GM18870 (cell line): ENCODE results near the gene COMMD9.
"Not testable (repeated sequence)": the region's sequence is repeated elsewhere in the genome, so short reads cannot be mapped to it uniquely, and the experiment has no call there.

Experiments used
- ATAC-seq: cut with Tn5 transposase; IDR thresholded peaks from one replicate; pipeline ENCODE4 v1.9.1; 2021; ENCODE audit warnings: moderate library complexity; ENCODE audit not compliant: unreplicated experiment

The COMMD9 gene

DNA sequence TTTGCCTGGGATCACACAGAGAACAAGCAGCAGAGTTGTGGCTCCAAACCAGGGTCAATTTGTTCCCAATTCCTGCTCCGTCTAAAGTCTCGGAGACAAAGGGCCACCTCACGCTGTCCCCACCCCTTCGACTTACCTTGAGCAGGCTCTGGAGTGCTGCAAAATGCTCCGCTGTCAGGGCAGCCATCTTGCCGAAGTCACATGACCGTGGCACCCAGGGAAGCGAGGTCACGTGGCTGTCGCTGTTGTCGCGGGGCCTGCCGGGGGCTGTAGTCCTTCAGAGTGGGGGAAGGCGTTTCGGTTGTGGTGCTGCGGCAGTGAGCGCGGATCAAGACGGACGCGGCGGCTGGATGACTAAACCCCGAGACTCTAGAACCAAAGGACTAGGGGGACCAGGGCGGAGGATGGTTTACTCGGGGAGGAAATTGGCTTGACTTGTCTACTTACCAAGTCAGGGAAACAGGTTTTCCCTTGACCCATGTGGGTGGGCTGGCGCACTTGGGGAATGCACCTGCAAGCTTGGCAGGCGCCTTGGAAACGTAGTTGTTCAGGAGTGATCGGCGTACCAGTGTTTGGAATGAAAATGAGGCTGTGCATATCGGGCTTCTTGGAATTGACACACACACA is at the start of gene COMMD9:
Gene COMMD9 (minus strand): TSS at position 199 of the 627 bp plus-strand sequence. CDS start 12 bp downstream, at position 187.
- peak; percentile 96 for ATAC-seq

DNA sequence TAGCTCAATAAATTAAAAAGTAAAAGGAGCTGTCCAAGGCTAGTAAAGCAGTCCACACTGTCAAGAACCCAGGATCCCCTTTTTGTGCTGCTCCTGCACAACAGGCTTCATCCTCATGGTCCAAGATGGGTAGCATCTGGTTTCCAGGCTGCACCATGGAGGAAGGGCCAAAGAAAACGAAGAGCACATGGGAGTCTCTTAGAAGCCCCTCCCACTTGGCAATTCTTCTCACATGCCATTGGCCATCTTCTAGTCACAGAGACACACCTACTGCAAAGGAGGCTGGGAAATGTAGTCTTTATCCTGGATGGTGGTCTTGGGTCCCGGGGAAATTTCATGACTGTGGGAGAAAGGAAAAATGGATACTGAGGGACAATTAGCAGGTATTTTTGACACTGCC is 44.7 kb upstream of the COMMD9 start:
- ATAC-seq = no peak

DNA sequence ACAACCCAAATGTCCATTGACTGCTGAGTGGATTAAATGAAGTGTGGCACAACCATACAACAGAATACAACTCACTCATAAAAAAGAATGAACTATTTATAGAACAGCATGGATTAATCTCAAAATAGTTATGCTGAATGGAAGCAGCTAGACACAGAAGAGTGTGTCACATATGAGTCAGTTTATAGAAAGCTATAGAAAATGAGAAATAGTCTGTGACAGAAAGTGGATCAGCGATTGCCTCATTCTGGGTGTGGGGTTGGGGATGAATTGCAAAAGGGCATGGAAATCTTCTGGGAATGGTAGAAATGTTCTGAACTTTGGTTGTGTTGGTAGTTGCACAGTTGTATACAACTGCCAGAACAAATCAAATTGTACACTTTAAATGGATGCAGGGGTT is 44.2 kb upstream of the COMMD9 start:
- ATAC-seq = no peak

DNA sequence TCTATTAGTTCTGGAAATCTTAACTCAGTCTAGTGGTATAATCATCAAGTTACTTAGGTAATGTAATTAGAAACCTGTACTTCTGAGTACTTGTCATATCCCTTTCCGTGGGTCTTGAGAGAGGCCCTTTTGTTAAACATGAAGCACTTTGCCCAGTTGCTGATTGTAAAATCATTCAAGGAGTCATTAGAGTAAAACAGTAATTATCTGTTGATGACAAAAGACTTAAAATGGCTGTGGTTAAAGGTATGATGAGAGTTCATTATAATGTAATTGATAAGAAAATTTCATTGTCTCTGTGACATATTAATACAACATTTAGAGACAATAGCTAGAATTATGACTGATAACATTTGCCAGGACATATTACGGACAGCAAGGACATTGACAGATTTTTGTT is 41.2 kb upstream of the COMMD9 start:
- no peak for ATAC-seq

DNA sequence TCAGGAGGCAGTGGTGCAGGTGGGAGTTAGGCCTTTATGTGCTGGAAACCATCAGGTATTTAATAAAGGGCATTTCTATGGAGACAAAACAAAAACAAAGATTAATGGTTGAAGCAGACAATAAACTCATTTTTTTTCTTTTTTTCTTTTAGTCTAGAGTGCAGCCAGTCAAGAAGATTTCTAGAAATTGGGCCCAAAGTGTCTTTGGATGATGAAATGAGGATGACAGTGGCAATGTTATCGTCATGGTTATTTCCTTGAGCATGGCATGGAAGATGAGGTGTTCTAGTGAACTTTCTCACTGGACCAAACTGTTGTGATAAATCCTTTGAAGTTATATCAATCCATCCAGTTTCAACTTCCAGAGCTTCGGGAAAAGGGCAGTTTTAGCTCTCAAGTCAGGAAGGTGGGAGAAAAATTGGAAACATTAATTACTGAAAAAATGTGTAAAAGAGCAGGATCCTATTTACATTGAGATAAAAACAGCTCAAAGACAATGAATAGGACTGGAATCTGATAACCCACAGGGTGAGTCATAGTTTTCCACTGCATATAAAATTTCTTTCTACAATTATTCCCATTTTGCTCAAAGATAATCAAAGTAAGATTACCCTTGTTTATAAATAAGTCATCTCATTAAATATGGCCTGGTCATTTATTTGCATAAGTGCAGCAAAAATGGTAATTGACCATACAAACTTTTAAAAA is 39.9 kb upstream of the COMMD9 start:
- no peak for ATAC-seq

DNA sequence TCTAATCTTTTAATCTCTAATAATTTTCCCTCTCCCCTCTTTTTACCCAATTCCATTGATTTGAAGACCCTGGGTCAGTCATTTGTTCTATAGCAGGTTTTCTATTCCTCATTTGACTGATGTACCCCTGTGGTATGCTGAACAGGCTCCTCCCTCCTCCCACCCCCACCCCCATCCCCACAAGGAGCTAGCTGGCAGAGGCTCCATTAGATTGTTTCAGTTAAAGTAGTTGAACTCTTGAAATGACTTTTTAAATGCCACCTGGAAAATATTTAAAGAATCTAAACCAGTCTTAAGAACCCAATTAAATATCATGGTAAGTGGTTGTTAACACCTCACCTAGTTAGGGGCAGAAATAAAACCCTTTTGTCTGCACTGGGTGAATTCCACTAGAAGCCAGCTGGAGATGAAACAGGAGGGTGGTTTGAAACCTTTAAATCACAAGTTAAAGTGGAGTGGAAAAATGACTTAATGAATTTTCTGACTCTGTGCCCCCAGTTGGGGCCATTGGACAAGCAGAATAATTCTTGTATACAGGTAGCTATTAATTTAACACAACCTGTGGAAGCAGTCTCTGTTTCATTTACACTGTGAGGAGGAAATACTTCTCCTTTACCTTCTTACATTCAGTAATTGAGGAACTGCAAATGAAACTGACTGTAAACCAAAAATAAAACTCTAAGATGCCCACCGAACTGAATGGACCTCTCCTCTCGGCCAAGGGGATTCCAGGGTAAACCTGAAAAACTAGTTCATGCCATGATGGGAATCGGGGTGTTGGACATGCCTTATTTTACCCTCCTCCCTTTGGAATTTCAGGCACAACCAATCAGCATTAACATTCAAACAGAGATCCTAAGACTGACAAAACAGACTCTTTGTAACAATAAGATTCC is 37.5 kb upstream of the COMMD9 start:
- peak; percentile 68 for ATAC-seq

DNA sequence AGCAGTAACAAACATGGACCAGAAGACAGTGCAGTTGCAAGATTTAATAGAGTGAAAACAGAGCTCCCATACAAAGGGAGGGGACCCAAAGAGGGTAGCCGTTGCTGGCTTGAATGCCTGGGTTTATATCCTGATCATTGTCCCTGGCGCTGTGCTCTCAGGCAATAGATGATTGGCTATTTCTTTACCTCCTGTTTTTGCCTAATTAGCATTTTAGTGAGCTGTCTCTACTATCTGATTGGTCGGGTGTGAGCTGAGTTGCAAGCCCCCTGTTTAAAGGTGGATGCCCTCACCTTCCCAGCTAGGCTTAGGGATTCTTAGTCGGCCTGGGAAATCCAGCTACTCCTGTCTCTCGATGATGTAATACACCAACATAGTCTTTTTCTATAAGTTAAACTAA is 36.2 kb upstream of the COMMD9 start:
- not testable (repeated sequence) for ATAC-seq

DNA sequence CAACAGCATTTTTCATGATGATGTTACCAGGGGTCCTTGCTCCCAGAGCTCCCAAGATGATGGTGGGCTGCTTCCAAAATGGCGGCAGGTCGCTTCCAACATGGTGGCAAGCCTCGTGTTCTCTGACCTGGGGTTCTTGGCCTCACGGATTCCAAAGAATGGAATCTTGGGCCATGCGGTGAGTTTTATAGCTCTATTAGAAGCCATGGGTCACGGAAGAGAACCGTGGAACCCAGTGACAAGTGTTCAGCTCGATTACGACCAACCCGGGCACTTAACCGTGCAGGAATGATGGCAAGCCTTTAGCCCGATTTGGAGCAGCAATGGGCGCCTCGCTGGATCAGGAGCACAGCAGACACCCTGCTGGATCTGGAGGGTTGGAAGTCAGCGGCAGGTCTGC is 35.7 kb upstream of the COMMD9 start:
- not testable (repeated sequence) for ATAC-seq

DNA sequence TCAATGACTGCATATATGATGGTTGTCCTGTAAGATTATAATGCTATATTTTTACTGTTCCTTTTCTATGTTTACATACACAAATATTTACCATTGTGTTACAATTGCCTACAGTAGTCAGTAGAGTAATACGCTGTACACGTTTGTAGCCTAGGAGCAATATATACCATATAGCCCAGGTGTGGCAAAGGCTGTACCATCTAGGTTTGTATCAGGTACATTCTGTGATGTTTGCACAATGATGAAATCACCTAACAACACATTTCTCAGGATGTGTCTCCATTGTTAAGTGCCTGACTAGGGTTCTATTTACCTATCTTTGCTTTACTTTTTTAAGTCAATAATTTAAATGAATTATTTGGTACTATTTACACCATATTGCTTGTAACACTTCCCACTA is 28.8 kb upstream of the COMMD9 start:
- ATAC-seq = no peak

DNA sequence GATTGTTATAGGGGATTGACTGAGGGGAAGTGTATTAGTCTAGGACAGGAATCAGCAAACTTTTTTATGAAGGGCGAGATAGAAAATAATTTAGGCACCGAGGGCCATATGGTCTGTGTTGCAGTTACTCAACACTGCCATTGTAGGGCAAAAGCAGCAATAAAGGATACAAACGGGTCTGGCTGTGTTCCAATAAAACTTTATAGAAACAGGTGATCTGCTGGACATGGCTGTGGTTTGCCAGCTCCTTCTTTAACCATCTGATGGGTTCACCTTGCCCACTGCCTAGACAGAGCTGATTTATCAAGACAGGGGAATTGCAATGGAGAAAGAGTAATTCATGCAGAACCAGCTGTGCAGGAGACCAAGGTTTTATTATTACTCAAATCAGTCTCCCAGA is 26.8 kb upstream of the COMMD9 start:
- no peak for ATAC-seq

DNA sequence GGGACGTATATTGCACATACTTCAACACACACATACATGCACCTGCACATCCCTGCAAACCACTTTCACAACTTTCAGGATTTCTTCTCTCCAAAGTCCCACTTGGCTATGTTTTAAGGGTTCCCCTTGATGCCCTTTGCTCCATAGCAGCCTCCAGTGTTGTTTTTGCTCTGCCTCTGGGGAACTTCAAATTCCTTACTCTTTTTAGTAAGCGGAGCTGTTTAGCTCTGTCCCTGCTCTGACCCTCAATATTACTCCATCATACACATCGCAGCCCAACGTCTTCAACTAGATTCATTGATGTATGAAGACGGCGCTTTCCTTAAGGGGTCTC is 25.2 kb upstream of the COMMD9 start:
- no peak for ATAC-seq

DNA sequence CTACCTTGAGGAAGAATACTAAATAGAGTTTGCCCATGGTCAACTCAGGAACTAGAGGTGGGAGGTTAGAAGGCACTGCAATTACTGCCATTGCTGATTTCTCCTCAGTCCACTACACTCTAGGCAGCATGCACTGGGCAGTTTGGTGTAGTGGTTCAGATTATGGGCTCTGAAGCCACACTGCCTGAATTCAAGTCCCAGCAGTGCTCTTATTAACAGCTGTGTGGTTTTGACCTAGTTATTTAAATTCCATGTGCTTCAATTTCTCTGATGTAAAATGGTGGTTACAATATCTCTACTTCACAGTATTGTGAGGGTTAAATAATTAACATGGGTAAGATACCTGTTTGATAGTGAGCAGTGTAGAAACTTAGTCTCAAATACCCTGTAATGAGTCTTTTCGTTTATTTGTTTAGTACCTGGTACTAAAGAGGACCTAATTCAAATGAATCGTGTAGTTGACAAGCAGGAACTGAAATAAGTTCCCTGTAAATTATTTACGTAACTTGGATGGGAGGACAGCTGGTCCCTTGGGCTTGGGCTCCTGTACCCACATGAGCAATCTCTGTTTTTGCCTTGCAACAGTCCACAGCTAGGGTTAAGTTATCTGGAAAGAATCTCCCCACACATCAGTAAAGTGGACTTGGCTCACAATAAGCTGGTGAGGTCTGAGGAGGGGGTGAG is 24.7 kb upstream of the COMMD9 start:
- peak; percentile 49 for ATAC-seq

DNA sequence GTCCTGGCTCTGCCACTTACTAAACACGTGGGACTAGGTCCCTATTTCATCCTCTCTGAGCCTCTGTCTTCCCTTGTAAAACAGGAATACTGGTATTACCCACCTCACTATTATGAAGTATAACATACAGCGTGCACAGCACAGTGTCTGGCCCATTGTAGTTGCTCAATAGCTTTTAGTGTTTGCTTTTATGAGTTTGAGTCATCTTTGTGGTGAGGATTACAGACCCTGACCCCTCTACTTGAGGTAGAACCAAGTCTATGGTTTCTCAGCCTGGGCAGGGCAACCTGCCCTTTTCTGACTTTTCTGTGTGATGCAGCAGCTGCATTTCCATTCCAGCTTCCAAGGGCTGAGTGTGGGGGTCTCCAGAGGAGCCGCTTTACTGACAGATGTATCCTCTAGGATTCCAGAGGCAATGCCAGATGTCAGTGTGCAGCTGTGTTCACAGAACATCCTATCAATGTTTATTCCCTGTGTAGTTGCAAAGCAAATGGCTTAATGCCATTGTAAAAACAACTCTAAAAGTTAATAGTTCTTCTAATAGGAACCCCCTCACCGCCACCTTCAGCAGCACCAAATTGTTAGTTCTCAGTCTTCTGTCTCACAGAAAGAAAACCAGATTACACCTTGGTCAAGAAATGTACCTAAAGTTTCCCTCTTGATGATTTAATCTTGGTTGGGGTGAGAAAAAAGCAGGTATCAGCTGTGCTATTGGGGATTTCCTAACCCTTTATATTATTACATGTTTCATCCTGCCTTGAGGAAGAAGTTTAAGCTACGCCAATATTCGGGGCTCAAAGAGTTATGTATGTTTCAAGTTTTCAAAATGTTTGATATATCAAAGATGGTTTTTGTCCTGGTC is 23.6 kb upstream of the COMMD9 start:
- no peak for ATAC-seq

DNA sequence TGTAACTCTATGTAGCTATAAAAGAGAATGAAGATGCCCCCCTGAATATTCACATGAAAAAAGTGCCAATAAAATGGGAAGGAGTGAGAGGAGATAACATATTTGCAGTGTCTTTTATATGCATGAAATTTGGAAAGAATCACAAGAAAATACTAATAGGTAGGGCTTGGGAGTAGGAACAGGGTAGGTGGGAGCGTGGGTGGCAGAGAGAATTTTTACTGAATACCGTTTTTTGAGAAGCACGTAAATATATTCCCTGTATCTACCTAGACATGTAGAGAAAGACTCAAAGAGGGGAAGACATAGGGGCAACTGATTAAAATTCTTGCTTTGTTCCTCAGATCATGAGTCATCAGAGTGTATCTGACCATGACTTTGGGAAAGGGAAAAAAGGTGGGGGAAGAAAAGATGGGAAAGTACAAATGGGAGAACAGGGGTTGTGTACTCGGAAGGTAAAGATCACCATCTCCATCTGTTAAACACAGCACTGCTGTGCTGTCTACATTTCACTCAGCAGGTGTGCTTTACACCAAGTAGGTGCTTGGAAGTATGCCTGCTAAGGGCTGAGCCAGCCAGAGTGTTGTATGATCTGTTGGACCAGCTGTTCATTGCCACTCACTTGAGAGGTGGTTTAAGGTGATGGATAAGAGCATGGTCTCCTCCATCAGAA is 22.8 kb upstream of the COMMD9 start:
- no peak for ATAC-seq

DNA sequence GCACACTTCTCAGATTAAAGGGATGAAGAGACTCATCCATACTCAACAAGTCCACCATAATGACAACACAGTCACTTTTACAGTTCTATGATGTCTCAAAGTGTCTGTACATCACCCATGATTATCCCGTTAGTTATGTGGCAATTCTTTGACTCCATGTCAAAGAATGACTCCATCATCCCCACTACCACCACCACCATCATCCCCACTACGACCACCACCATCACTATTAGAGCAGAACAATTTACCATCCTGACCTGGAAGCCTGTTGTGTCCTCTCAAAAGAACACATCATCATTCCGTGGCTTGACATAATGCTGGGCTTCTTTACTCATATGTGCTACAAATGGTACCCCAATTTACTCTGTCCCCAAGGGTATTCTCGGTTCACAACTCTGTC is 20.6 kb upstream of the COMMD9 start:
- ATAC-seq = no peak

DNA sequence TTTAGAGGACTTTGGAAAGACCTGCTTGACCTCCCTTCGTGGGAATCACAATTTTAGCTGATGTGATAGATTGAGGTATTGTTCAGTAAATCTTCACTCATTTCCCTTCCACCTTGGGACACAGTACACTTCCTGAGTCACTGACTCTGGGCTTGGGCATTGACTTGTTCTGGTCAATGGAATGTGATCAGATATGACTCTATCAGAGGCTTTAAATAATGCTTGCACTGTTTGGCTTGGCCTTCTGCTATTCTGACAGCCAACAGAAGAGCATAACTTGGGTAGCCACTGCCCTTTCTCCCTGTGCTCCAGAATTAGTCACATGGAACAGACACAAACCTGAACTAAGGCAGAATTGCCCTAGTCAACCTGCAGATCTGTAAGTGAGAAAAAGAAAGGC is 19.4 kb upstream of the COMMD9 start:
- ATAC-seq = no peak

DNA sequence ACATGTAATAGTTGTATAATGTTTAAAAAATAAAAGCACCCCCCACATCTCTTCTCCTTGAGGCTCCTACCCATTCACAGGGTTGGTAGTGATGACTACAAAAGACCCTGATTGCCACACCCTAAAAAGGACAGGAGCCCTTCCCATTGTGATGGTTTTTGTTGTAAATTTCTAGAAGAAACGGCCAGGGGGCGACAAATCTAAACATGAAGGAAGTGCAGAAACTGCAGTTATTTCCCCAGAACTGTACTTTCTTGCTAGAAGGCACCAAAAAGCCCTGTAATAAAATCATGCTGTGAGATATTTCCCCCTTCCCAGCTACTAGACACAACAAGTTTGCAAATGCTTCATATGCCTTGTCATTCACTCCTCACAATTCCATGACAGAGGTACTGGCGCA is 17.7 kb upstream of the COMMD9 start:
- no peak for ATAC-seq

DNA sequence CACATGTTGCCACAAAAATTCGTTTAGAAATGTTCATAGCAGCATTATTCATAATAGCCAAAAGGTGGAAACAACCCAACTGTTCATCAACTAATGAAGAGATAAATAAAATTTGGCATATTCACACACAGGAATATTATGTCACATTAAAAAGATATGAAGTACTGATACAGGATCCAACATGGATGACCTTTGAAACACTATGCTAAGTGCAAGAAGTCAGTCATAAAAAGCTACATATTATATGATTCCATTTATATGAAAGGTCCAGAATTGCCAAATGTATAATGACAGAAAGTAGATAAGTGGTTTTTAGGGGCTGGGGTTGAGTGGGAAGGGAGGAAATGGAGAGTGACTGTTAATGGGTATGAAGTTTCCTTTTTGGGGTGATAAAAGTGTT is 15.8 kb upstream of the COMMD9 start:
- no peak for ATAC-seq

DNA sequence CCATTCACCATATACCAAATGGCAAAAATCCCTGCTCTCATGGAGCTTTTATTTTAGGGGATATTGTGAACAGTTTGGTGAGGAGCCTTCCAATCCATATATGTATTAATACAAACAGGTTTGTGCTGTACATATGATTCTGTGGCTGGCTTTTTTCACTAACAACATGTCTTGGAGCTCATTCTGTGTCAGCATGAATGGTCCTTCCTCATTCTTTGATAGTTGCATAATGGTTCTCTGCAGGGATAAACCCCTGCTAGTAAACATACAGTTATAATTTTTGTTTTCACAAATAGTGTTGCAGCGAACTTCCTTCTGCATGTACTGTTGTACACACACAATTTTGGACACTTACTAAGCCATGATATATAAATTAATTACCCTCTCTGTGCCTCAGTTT is 15.1 kb upstream of the COMMD9 start:
- ATAC-seq = no peak

DNA sequence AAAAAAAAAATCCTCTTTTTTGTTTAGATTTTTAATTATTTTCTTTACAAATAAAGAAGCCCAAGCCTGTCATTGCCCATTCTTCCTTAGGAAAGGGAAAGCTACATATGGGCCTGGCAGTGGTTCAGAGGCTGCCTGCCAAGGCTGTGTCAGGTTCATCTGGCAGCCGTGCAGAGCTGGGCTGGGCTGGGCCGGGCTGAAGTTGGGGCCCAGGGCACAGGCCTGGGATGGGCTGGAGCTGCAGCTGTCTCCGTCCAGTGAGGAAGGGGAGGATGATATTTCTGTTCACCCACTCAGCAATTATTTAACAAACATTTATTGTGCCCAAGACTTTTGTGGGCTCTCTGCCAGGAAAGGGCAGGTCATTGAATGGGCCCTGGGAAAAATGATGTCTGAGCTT is 11.4 kb upstream of the COMMD9 start:
- ATAC-seq = no peak
